PC-3 (cell line): ENCODE measurements around the gene TPCN2.

Source experiments
- EZH2 ChIP-seq: fragments of 300-600 bp; sonication (generic); IDR thresholded peaks from one replicate; pipeline ENCODE4 v1.6.1; 2017; ENCODE audit warnings: antibody characterized with exemption, mild to moderate bottlenecking, low read length; ENCODE audit not compliant: unreplicated experiment
- EZH2phosphoT487 ChIP-seq: fragments of 300-600 bp; sonication (generic); IDR thresholded peaks from 2 replicates; pipeline ENCODE4 v1.6.1; 2018; ENCODE audit warnings: mild to moderate bottlenecking, antibody characterized with exemption, low read length, borderline replicate concordance
- TF ChIP-seq, protein P1 (sequence below): fragments of 300-600 bp; sonication (generic); conservative IDR thresholded peaks from 2 replicates; pipeline ENCODE4 v1.5.1; 2017; ENCODE audit warnings: antibody characterized with exemption, low read depth, mild to moderate bottlenecking, low read length

DNA sequence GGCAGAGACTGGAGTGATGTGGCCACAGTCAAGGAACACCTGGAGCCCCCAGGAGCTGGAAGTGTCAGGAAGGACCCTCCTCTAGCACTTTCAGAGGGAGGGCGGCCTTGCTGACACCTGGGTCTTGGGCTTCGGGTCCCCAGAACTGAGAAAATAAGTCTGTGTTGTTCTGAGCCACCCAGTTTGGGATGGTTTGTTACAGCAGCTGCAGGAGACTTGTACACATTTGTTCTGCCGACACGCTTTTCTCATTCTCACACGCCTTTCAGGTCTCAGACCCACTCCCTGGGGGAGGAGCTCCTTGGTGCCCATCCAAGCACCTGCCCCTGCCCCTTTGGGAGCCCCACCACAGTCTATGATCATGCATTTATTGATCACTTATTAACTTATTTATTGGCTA, 59.8 kb downstream of the TPCN2 start:
- TF ChIP-seq, protein P1, sequence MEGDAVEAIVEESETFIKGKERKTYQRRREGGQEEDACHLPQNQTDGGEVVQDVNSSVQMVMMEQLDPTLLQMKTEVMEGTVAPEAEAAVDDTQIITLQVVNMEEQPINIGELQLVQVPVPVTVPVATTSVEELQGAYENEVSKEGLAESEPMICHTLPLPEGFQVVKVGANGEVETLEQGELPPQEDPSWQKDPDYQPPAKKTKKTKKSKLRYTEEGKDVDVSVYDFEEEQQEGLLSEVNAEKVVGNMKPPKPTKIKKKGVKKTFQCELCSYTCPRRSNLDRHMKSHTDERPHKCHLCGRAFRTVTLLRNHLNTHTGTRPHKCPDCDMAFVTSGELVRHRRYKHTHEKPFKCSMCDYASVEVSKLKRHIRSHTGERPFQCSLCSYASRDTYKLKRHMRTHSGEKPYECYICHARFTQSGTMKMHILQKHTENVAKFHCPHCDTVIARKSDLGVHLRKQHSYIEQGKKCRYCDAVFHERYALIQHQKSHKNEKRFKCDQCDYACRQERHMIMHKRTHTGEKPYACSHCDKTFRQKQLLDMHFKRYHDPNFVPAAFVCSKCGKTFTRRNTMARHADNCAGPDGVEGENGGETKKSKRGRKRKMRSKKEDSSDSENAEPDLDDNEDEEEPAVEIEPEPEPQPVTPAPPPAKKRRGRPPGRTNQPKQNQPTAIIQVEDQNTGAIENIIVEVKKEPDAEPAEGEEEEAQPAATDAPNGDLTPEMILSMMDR = no peak
- TF ChIP-seq EZH2phosphoT487 (no peak), EZH2 (no peak)
